Neural cell (in vitro differentiated cells): ENCODE results near the gene FSTL5. TPM values are rescaled to one million over a fixed set of nuclear protein-coding genes. Genes with fewer than 3 reads are reported as not detected.

ENCODE experiments used
- H2AFZ ChIP-seq: fragments of 200-600, 300-800 bp; sonication (generic), shearing (Covaris generic); 2 replicates; pipeline ENCODE4 v1.6.0; 2014; ENCODE audit warnings: low read depth, mild to moderate bottlenecking, antibody characterized with exemption, low read length, moderate library complexity
- H3F3A ChIP-seq: fragments of 200-600 bp; shearing (Covaris generic); 2 replicates; pipeline ENCODE4 v1.6.1; 2016; ENCODE audit warnings: mild to moderate bottlenecking, moderate library complexity, mixed read lengths, antibody characterized with exemption, low read length; ENCODE audit not compliant: insufficient read depth, poor library complexity, severe bottlenecking
- H3K27ac ChIP-seq: fragments of 200-600, 300-800 bp; sonication (generic), shearing (Covaris generic); 2 replicates; pipeline ENCODE4 v1.5.1; 2014; ENCODE audit warnings: mild to moderate bottlenecking, low read length, moderate library complexity
- H3K27me3 ChIP-seq: fragments of 300-800, 200-600 bp; sonication (generic), shearing (Covaris generic); 2 replicates; pipeline ENCODE4 v1.6.0; 2014; ENCODE audit warnings: mild to moderate bottlenecking, low read depth, low read length, moderate library complexity; ENCODE audit not compliant: insufficient read depth
- H3K36me3 ChIP-seq: fragments of 300-800, 200-600 bp; sonication (generic), shearing (Covaris generic); 2 replicates; pipeline ENCODE4 v1.5.1; 2014; ENCODE audit warnings: mild to moderate bottlenecking, antibody characterized with exemption, low read length, moderate library complexity; ENCODE audit not compliant: insufficient read depth
- H3K4me2 ChIP-seq: fragments of 300-800, 200-600 bp; sonication (generic), shearing (Covaris generic); 2 replicates; pipeline ENCODE4 v1.6.0; 2014; ENCODE audit warnings: mild to moderate bottlenecking, low read length
- H3K4me3 ChIP-seq: fragments of 300-800, 200-600 bp; sonication (generic), shearing (Covaris generic); 2 replicates; pipeline ENCODE4 v1.5.1; 2014; ENCODE audit warnings: mild to moderate bottlenecking, low read length, moderate library complexity
- H3K79me2 ChIP-seq: fragments of 200-600 bp; shearing (Covaris generic); replicated peaks from 2 replicates; pipeline ENCODE4 v1.6.0; 2014; ENCODE audit warnings: mild to moderate bottlenecking, low read length, moderate library complexity; ENCODE audit not compliant: insufficient read depth
- H3K9ac ChIP-seq: fragments of 300-800, 200-600 bp; sonication (generic), shearing (Covaris generic); 2 replicates; pipeline ENCODE4 v1.6.1; 2016; ENCODE audit warnings: mild to moderate bottlenecking, low read length, mixed read lengths
- H3K9me2 ChIP-seq: fragments of 200-600 bp; shearing (Covaris generic); 2 replicates; pipeline ENCODE4 v1.6.1; 2016; ENCODE audit warnings: mild to moderate bottlenecking, low read length, mixed read lengths; ENCODE audit not compliant: insufficient read depth
- H3K9me3 ChIP-seq: fragments of 200-600, 300-800 bp; sonication (generic), shearing (Covaris generic); 2 replicates; pipeline ENCODE4 v1.6.1; 2016; ENCODE audit warnings: mild to moderate bottlenecking, mixed run types, low read length, moderate library complexity, mixed read lengths
- H4K20me1 ChIP-seq: fragments of 200-600 bp; shearing (Covaris generic); 2 replicates; pipeline ENCODE4 v1.6.1; 2016; ENCODE audit warnings: mild to moderate bottlenecking, mixed run types; ENCODE audit not compliant: insufficient read depth
- EP300 ChIP-seq: fragments of 450-650 bp; conservative IDR thresholded peaks from 2 replicates; pipeline ENCODE4 v1.6.1; 2014; ENCODE audit warnings: antibody characterized with exemption, mild to moderate bottlenecking, moderate library complexity; ENCODE audit not compliant: poor library complexity, severe bottlenecking
- EZH2 ChIP-seq: fragments of 200-600, 300-800 bp; shearing (Covaris generic), sonication (generic); IDR thresholded peaks from 2 replicates; pipeline ENCODE4 v1.6.1; 2014; ENCODE audit warnings: antibody characterized with exemption, low read length, borderline replicate concordance, mild to moderate bottlenecking; ENCODE audit not compliant: insufficient read depth, poor library complexity, severe bottlenecking
- MXI1 ChIP-seq: fragments of 450-650 bp; conservative IDR thresholded peaks from 2 replicates; pipeline ENCODE4 v1.6.1; 2014; ENCODE audit warnings: antibody characterized with exemption, mild to moderate bottlenecking; ENCODE audit not compliant: poor library complexity, severe bottlenecking
- POLR2AphosphoS5 ChIP-seq: IDR thresholded peaks from 2 replicates; pipeline ENCODE4 v1.6.1; 2012
- RAD21 ChIP-seq: fragments of 450-650 bp; conservative IDR thresholded peaks from 2 replicates; pipeline ENCODE4 v1.6.1; 2014; ENCODE audit warnings: antibody characterized with exemption, mild to moderate bottlenecking, moderate library complexity
- SMC3 ChIP-seq: fragments of 450-650 bp; conservative IDR thresholded peaks from 2 replicates; pipeline ENCODE4 v1.6.1; 2014; ENCODE audit warnings: antibody characterized with exemption, mild to moderate bottlenecking, moderate library complexity; ENCODE audit not compliant: poor library complexity
- TAF1 ChIP-seq: IDR thresholded peaks from 2 replicates; pipeline ENCODE4 v1.6.1; 2012; ENCODE audit warnings: low read depth
- polyA plus RNA-seq: library from polyadenylated mRNA; depleted of rRNA; stranded (reverse); fragments of >200 nt; gene quantifications from 2 replicates; pipeline ENCODE4 v1.2.3, GENCODE V29; 2014
- TF ChIP-seq, protein P1 (sequence below): IDR thresholded peaks from 2 replicates; pipeline ENCODE4 v1.6.1; 2012; ENCODE audit warnings: borderline replicate concordance
- TF ChIP-seq, protein P2 (sequence below): fragments of 450-650 bp; IDR thresholded peaks from 2 replicates; pipeline ENCODE4 v1.5.1; 2014; ENCODE audit warnings: antibody characterized with exemption, mild to moderate bottlenecking, moderate library complexity; ENCODE audit not compliant: poor library complexity, severe bottlenecking

The FSTL5 gene
- polyA plus RNA-seq, 1 donor from 2014 or later, result 6.8 TPM

DNA sequence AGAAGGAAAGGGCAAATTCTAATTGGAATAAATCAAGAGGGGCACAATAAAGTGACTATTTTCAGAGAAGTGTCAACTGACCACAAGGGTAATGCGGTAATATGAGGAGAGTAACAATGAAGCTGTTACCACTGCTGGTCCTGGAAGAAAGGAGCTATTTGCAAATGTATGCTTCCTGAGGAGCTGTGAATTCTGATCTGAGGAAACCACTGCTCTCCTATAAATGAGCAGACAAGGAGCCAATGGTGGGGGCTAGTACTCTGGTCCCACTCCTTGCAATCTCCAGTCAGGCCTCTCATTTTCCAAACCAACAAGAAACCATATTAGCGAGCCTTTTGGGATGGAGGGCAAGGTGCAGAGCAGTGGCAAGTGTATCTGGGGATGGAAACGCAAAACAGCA, 770.2 kb downstream of the FSTL5 start:
- no peak overlapping the region for H3K4me2 ChIP-seq
- H2AFZ ChIP-seq, result no peak overlapping the region
- TF ChIP-seq POLR2AphosphoS5 (no peak), TAF1 (no peak), MXI1 (no peak), SMC3 (no peak), RAD21 (no peak), EP300 (no peak), EZH2 (no peak)
- TF ChIP-seq, protein P1, sequence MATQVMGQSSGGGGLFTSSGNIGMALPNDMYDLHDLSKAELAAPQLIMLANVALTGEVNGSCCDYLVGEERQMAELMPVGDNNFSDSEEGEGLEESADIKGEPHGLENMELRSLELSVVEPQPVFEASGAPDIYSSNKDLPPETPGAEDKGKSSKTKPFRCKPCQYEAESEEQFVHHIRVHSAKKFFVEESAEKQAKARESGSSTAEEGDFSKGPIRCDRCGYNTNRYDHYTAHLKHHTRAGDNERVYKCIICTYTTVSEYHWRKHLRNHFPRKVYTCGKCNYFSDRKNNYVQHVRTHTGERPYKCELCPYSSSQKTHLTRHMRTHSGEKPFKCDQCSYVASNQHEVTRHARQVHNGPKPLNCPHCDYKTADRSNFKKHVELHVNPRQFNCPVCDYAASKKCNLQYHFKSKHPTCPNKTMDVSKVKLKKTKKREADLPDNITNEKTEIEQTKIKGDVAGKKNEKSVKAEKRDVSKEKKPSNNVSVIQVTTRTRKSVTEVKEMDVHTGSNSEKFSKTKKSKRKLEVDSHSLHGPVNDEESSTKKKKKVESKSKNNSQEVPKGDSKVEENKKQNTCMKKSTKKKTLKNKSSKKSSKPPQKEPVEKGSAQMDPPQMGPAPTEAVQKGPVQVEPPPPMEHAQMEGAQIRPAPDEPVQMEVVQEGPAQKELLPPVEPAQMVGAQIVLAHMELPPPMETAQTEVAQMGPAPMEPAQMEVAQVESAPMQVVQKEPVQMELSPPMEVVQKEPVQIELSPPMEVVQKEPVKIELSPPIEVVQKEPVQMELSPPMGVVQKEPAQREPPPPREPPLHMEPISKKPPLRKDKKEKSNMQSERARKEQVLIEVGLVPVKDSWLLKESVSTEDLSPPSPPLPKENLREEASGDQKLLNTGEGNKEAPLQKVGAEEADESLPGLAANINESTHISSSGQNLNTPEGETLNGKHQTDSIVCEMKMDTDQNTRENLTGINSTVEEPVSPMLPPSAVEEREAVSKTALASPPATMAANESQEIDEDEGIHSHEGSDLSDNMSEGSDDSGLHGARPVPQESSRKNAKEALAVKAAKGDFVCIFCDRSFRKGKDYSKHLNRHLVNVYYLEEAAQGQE, result no peak
- TF ChIP-seq, protein P2, sequence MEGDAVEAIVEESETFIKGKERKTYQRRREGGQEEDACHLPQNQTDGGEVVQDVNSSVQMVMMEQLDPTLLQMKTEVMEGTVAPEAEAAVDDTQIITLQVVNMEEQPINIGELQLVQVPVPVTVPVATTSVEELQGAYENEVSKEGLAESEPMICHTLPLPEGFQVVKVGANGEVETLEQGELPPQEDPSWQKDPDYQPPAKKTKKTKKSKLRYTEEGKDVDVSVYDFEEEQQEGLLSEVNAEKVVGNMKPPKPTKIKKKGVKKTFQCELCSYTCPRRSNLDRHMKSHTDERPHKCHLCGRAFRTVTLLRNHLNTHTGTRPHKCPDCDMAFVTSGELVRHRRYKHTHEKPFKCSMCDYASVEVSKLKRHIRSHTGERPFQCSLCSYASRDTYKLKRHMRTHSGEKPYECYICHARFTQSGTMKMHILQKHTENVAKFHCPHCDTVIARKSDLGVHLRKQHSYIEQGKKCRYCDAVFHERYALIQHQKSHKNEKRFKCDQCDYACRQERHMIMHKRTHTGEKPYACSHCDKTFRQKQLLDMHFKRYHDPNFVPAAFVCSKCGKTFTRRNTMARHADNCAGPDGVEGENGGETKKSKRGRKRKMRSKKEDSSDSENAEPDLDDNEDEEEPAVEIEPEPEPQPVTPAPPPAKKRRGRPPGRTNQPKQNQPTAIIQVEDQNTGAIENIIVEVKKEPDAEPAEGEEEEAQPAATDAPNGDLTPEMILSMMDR, result no peak

DNA sequence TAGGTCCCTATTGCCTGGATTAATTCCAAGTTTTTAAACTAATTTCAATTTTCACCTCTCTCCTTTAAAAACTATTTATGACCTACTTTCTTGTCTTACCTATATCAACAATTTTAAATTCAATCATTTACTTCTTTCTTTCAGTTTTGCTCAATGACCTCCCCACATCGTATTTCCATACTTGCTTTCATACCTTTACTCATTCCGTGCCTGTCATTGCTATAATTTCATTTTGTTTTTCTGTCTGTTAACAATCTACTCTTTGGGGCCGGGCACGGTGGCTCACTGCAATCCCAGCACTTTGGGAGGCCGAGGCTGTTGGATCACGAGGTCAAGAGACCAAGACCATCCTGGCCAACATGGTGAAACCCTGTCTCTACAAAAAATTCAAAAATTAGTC, 781.1 kb downstream of the FSTL5 start:
- H3K27ac ChIP-seq, result no peak overlapping the region
- H3F3A ChIP-seq, result no peaks in the 10 kb centered on the region

More for the DNA sequence above, 770.2 kb downstream of the FSTL5 start:
- Histone ChIP-seq H3K9ac (no peak overlapping the region), H3K27me3 (no peaks in the 10 kb centered on the region), H4K20me1 (no peaks in the 10 kb centered on the region), H3K79me2 (no peaks in the 10 kb centered on the region), H3K9me3 (no peaks in the 10 kb centered on the region), H3F3A (no peaks in the 10 kb centered on the region), H3K9me2 (no peaks in the 10 kb centered on the region), H3K4me3 (no peak overlapping the region), H3K36me3 (no peaks in the 10 kb centered on the region), H3K27ac (no peak overlapping the region)

More for the DNA sequence above, 781.1 kb downstream of the FSTL5 start:
- H3K27me3 ChIP-seq, result no peaks in the 10 kb centered on the region
- no peaks in the 10 kb centered on the region for H3K79me2 ChIP-seq
- no peaks in the 10 kb centered on the region for H3K9me2 ChIP-seq
- no peak overlapping the region for H3K4me3 ChIP-seq
- TF ChIP-seq RAD21 (no peak), EP300 (no peak), MXI1 (no peak), POLR2AphosphoS5 (no peak), EZH2 (no peak), SMC3 (no peak)
- TF ChIP-seq, protein P1, result no peak
- TF ChIP-seq, protein P2, result no peak
- H3K4me2 ChIP-seq, result no peak overlapping the region
- H3K36me3 ChIP-seq, result no peaks in the 10 kb centered on the region
- H3K9ac ChIP-seq, result no peak overlapping the region
- no peaks in the 10 kb centered on the region for H3K9me3 ChIP-seq
- no peaks in the 10 kb centered on the region for H4K20me1 ChIP-seq
- no peak overlapping the region for H2AFZ ChIP-seq
